Measurements from ENCODE around the gene CDH5.

- TF ChIP-seq CTCF (conservative IDR thresholded peaks at IDR 0.05; ENCODE audit: low read depth, low read length) (no peak), EZH2 (IDR thresholded peaks at IDR 0.05; ENCODE audit: borderline replicate concordance, low read depth, low read length, poor library complexity, severe bottlenecking) (no peak)
Measured at GRCh38 chr16:66437391-66437945, 71.0 kb downstream of the CDH5 start.

Measured in A673 (cell line).